K562 (cell line): ENCODE results near the gene ITGAE. TPM values are rescaled to one million over a fixed set of nuclear protein-coding genes. Genes with fewer than 3 reads are reported as not detected.

Experiments used
- ATAC-seq: fragments of 200-7000 bp; cut with Tn5 transposase; 3 replicates; pipeline ENCODE4 v1.9.1; 2020; ENCODE audit warnings: moderate library complexity
- BruUV-seq: library from RNA; stranded (reverse); fragments of 400-500 nt; replicated peaks from 2 replicates; lab custom pipeline; 2021; lab: Mats Ljungman, UMichigan
- CTCF ChIA-PET: fragments of 300-600 bp; formaldehyde crosslinking; extraction: SDS; loops from one replicate; lab custom pipeline; 2021; ENCODE audit warnings: low intra/inter-chr PET ratio; lab: Yijun Ruan, JAX
- POLR2A ChIA-PET: fragments of 300-600, 350-650 bp; sonication (Branson Sonifier 250); formaldehyde crosslinking; extraction: SDS; loops from one replicate; lab custom pipeline; 2021; ENCODE audit warnings: antibody characterized with exemption, inconsistent platforms; lab: Yijun Ruan, JAX
- DNase-seq, 4 experiments: peaks; one replicate each; pipeline versions ENCODE4 v3.0.0 to v3.0.0-alpha.2; 2011 to 2018; ENCODE audit warnings: low spot score in 3 of 4, mixed read lengths in 3 of 4; ENCODE audit errors: extremely low read depth in 1 of 4
- FAIRE-seq: peaks from 2 replicates; lab custom pipeline; 2011; peaks lifted over from hg19 to GRCh38; lab: Jason Lieb, UNC
- H2AFZ ChIP-seq: 2 replicates; pipeline ENCODE4 v1.6.0; 2011; ENCODE audit warnings: low read depth, low read length, control low read depth, inconsistent platforms
- H3K27ac ChIP-seq: fragments of 200-600 bp; 3 replicates; pipeline ENCODE4 v1.8.0; 2011; ENCODE audit warnings: low read depth, mild to moderate bottlenecking, control low read depth, inconsistent platforms, low read length, moderate library complexity, mixed read lengths; ENCODE audit errors: extremely low read depth
- H3K27me3 ChIP-seq, 2 experiments: fragments of 300-600 bp in 1 of 2; 2 replicates in 1 of 2; 3 replicates in 1 of 2; pipeline versions ENCODE4 v1.6.0 to v1.8.0; 2011; ENCODE audit warnings: inconsistent platforms in 2 of 2, low read length in 2 of 2, mild to moderate bottlenecking in 1 of 2, mixed read lengths in 1 of 2, moderate library complexity in 1 of 2; ENCODE audit not compliant: control insufficient read depth in 2 of 2, insufficient read depth in 2 of 2
- H3K36me3 ChIP-seq: fragments of 300-600 bp; 3 replicates; pipeline ENCODE4 v1.8.0; 2011; ENCODE audit warnings: mild to moderate bottlenecking, low read length, inconsistent platforms; ENCODE audit not compliant: control insufficient read depth, insufficient read depth
- H3K4me1 ChIP-seq, 2 experiments: fragments of 200-600 bp in 1 of 2; replicated peaks in 1 of 2; 2 replicates in 1 of 2; 3 replicates in 1 of 2; pipeline versions ENCODE4 v1.5.1 to v1.8.0; 2011; ENCODE audit warnings: inconsistent platforms in 2 of 2, low read length in 2 of 2, mild to moderate bottlenecking in 1 of 2, mixed read lengths in 1 of 2, moderate library complexity in 1 of 2; ENCODE audit not compliant: control insufficient read depth in 2 of 2, insufficient read depth in 2 of 2
- H3K4me2 ChIP-seq: 2 replicates; pipeline ENCODE4 v1.6.1; 2011; ENCODE audit warnings: low read length, control low read depth, inconsistent platforms, mixed read lengths; ENCODE audit not compliant: insufficient read depth
- H3K4me3 ChIP-seq: fragments of 200-600 bp; sonication (generic), shearing (Covaris generic); 2 replicates; pipeline ENCODE4 v1.5.1; 2016; ENCODE audit warnings: control low read depth, inconsistent platforms
- H3K79me2 ChIP-seq: fragments of 200-600 bp; 3 replicates; pipeline ENCODE4 v1.8.0; 2011; ENCODE audit warnings: low read length, inconsistent platforms; ENCODE audit not compliant: control insufficient read depth, insufficient read depth
- H3K9ac ChIP-seq, 2 experiments: 2 replicates each; pipeline versions ENCODE4 v1.6.0 to v1.6.1; 2011; ENCODE audit warnings: low read depth in 2 of 2, low read length in 2 of 2, control low read depth in 1 of 2, inconsistent platforms in 1 of 2, mild to moderate bottlenecking in 1 of 2, mixed read lengths in 1 of 2; ENCODE audit not compliant: insufficient read depth in 1 of 2
- H3K9me1 ChIP-seq: one replicate; pipeline ENCODE4 v1.6.0; 2011; ENCODE audit warnings: inconsistent platforms, mild to moderate bottlenecking, low read length, moderate library complexity; ENCODE audit not compliant: control insufficient read depth, insufficient read depth
- H3K9me3 ChIP-seq: replicated peaks from 2 replicates; pipeline ENCODE4 v1.5.1; 2011; ENCODE audit warnings: low read depth, low read length, inconsistent platforms; ENCODE audit not compliant: control insufficient read depth, insufficient read depth
- H4K20me1 ChIP-seq: replicated peaks from 2 replicates; pipeline ENCODE4 v1.6.1; 2011; ENCODE audit warnings: low read length, inconsistent platforms, mixed read lengths; ENCODE audit not compliant: control insufficient read depth, insufficient read depth
- BCOR ChIP-seq: fragments of 450-650 bp; IDR thresholded peaks from 2 replicates; pipeline ENCODE4 v1.6.1; 2016
- BRF1 ChIP-seq: IDR thresholded peaks from 3 replicates; pipeline ENCODE4 v1.6.1; 2011; ENCODE audit warnings: borderline replicate concordance, mild to moderate bottlenecking; ENCODE audit not compliant: insufficient read length; ENCODE audit errors: extremely low read depth
- HMGN3 ChIP-seq: IDR thresholded peaks from 2 replicates; pipeline ENCODE4 v1.6.1; 2011; ENCODE audit warnings: borderline replicate concordance, low read depth, mild to moderate bottlenecking, mixed read lengths, low read length; ENCODE audit not compliant: insufficient read length; ENCODE audit errors: extremely low read depth
- MBD1 ChIP-seq: fragments of 250-450 bp; sonication (Bioruptor Pico); IDR thresholded peaks from 2 replicates; pipeline ENCODE4 v1.8.0; 2022; ENCODE audit warnings: inconsistent platforms
- MCM3 ChIP-seq: fragments of 450-650 bp; IDR thresholded peaks from 2 replicates; pipeline ENCODE4 v1.6.1; 2016
- SNAPC5 ChIP-seq: fragments of 250-450 bp; sonication (Bioruptor Pico); IDR thresholded peaks from 2 replicates; pipeline ENCODE4 v1.8.0; 2021; ENCODE audit warnings: moderate library complexity, mild to moderate bottlenecking, inconsistent platforms
- ZNF507 ChIP-seq: conservative IDR thresholded peaks from 2 replicates; pipeline ENCODE4 v1.6.1; 2017; ENCODE audit warnings: missing genetic modification characterization, missing compliant biosample characterization
- ZNF717 ChIP-seq: fragments of 250-450 bp; sonication (Bioruptor Pico); IDR thresholded peaks from 2 replicates; pipeline ENCODE4 v1.5.0; 2021
- WGBS: fragments of 100-300 bp; shearing (Covaris generic); methylation state at CpG from one replicate; pipeline ENCODE4 v1.1.6; 2016; ENCODE audit warnings: low coverage, mixed read lengths; ENCODE audit not compliant: insufficient coverage; ENCODE audit errors: missing lambda C conversion rate; 5-methylcytosine and 5-hydroxymethylcytosine counted together
- in situ Hi-C: fragments of 300-500 bp; cut with MboI; formaldehyde crosslinking; loops from 4 replicates; pipeline ENCODE4 v1.15.0; 2018; ENCODE audit warnings: inconsistent platforms, mixed read lengths
- intact Hi-C: fragments of 100-400 bp; cut with micrococcal nuclease; formaldehyde crosslinking; loops from 2 replicates; pipeline ENCODE4 v1.14.2; 2022
- polyA plus RNA-seq, 8 experiments: library from polyadenylated mRNA; depleted of rRNA in 4 of 8; stranded (reverse) in 5 of 8; unstranded in 3 of 8; fragments of >200 nt; fragmentation: Nextera tagmentation in 2 of 8; fragmentation: Illumina TruSeq in 1 of 8; extraction: Ambion mirVana in 2 of 8; extraction: Trizol in 1 of 8; gene quantifications; 2 replicates each; pipeline versions ENCODE4 v1.2.1 to v1.2.3, GENCODE V29; 2011 to 2014; ENCODE audit warnings: inconsistent platforms in 1 of 8, missing spikeins in 1 of 8
- total RNA-seq, 7 experiments: library from RNA; depleted of rRNA in 6 of 7; stranded (reverse); fragments of >200 nt in 6 of 7; fragmentation: Illumina TruSeq in 2 of 7; extraction: Trizol in 2 of 7; gene quantifications; 2 replicates each; pipeline versions ENCODE4 v1.2.1 to v1.2.3, GENCODE V29; 2011 to 2021; ENCODE audit warnings: low replicate concordance in 1 of 7
- TF ChIP-seq, protein P1 (sequence below), 2 experiments: IDR thresholded peaks; 2 replicates each; pipeline ENCODE4 v1.6.1; 2012; ENCODE audit warnings: improper control_type of control experiment in 2 of 2, low read depth in 2 of 2, low read length in 2 of 2, borderline replicate concordance in 1 of 2
- TF ChIP-seq, protein P2 (sequence below), 3 experiments: fragments of 200-800 bp in 1 of 3; sonication (Bioruptor generic) in 1 of 3; sonication (generic) in 1 of 3; formaldehyde crosslinking in 1 of 3; IDR thresholded peaks; 2 replicates each; pipeline versions ENCODE4 v1.6.1 to v1.8.0; 2016 to 2022; ENCODE audit warnings: mild to moderate bottlenecking in 2 of 3, missing compliant biosample characterization in 2 of 3, missing genetic modification characterization in 2 of 3, missing genetic modification reagents in 1 of 3

ITGAE gene
- total and polyA plus RNA-seq, 9 of the 15 experiments (the other 6 are each of a cell fraction or from before 2014, with no cell fraction given) = 14.8 to 160 (median 27.0) TPM

GRCh38 chr17:3828852-3829232 lies 27.9 kb upstream of the ITGAE start (continued):
- no peak for TF ChIP-seq MBD1 (CRISPR knock-in tag)
- TF ChIP-seq ZNF717 = no peak
- TF ChIP-seq BCOR = no peak

DNA sequence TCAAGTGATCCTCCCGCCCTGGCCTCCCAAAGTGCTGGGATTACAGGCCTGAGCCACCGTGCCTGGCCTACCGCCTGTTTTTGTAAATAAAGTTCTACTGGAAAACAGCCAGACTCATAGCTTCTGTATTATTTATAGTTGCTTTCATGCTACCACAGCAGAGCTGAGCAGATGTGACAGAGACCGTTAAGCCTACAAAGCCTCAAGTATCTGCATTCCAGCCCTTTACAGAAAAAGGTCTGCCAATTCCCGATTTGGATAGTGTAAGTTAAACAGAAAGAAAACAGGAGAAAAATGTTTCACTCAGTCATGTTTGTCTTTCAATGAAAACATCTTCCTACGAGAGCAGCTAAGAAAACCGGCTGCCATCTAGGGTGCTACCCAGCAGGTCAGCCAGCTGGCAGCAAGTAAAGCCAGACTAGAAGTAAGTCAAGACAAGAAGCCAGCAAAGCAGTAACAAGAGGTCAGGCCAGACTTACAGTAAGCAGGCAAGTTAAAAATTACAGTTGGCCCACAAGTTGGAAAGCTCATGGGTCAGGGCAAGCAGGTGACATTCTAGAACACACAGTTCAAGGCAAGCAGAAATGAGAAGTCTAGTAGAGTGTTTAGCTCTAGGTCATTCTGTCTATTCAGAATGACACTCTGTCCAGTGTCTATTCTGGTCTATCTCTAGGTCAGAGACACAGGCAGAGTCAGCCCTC lies 27.3 kb upstream of the ITGAE start:
- Histone ChIP-seq H3K4me1 (no peaks in the 10 kb centered on the region), H3K27me3 (no peaks in the 10 kb centered on the region), H3K27ac (no peak overlapping the region), H3K36me3 (peaks cover 58% of the 10 kb centered on the region), H2AFZ (no peak overlapping the region), H3K4me3 (no peak overlapping the region), H4K20me1 (no peaks in the 10 kb centered on the region), H3K9me3 (no peaks in the 10 kb centered on the region), H3K79me2 (no peaks in the 10 kb centered on the region), H3K9me1 (no peaks in the 10 kb centered on the region), H3K9ac (no peak overlapping the region), H3K4me2 (no peak overlapping the region)
- CTCF ChIA-PET = interaction anchor here (1.0 kb wide), 1 partner anchor 146 kb away, joined by 3 read pairs; no protein-coding TSS in a partner anchor
- 85% methylated on average over 7 of the region's 7 CpGs for WGBS
- POLR2A ChIA-PET = interaction anchor here (0.6 kb wide), 1 partner anchor 206 kb away, joined by 3 read pairs; no protein-coding TSS in a partner anchor
- intact Hi-C loops = no loop called here
- BruUV-seq = no TSS peak
- ATAC-seq (no peak), FAIRE-seq (no peak), DNase-seq (no peak)
- in situ Hi-C loops = no loop called here
- TF ChIP-seq BRF1 = no peak
- no peak for TF ChIP-seq SNAPC5 (CRISPR knock-in tag)
- TF ChIP-seq, protein P1, sequence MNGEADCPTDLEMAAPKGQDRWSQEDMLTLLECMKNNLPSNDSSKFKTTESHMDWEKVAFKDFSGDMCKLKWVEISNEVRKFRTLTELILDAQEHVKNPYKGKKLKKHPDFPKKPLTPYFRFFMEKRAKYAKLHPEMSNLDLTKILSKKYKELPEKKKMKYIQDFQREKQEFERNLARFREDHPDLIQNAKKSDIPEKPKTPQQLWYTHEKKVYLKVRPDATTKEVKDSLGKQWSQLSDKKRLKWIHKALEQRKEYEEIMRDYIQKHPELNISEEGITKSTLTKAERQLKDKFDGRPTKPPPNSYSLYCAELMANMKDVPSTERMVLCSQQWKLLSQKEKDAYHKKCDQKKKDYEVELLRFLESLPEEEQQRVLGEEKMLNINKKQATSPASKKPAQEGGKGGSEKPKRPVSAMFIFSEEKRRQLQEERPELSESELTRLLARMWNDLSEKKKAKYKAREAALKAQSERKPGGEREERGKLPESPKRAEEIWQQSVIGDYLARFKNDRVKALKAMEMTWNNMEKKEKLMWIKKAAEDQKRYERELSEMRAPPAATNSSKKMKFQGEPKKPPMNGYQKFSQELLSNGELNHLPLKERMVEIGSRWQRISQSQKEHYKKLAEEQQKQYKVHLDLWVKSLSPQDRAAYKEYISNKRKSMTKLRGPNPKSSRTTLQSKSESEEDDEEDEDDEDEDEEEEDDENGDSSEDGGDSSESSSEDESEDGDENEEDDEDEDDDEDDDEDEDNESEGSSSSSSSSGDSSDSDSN (IDR thresholded peaks at IDR 0.05; ENCODE audit: borderline replicate concordance in 1 of 2, low read depth in 2 of 2, low read length in 2 of 2) = no peak
- TF ChIP-seq, protein P2, sequence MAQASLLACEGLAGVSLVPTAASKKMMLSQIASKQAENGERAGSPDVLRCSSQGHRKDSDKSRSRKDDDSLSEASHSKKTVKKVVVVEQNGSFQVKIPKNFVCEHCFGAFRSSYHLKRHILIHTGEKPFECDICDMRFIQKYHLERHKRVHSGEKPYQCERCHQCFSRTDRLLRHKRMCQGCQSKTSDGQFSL (CRISPR knock-in tag; IDR thresholded peaks at IDR 0.05) = no peak
- TF ChIP-seq, protein P2 (tag; IDR thresholded peaks at IDR 0.05) = no peak
- no peak for TF ChIP-seq HMGN3
- no peak for TF ChIP-seq ZNF507 (tag)
- TF ChIP-seq MCM3 = no peak
